Vagina (tissue), 2 donors: ENCODE measurements around the gene SPACA6.

Source experiments
- CTCF ChIP-seq, 3 experiments: fragments of 450-650 bp in 2 of 3; fragments of 200-600 bp in 1 of 3; sonication (generic) in 1 of 3; IDR thresholded peaks; one replicate each; pipeline ENCODE4 v1.5.1; 2017 to 2019; ENCODE audit warnings: antibody characterized with exemption in 3 of 3, mild to moderate bottlenecking in 2 of 3, moderate library complexity in 2 of 3
- POLR2AphosphoS5 ChIP-seq, 2 donors: sonication (generic); formaldehyde crosslinking; IDR thresholded peaks; one replicate each; pipeline ENCODE4 v1.9.0; 2017; ENCODE audit warnings: antibody characterized with exemption in 2 of 2, mild to moderate bottlenecking in 2 of 2, low read depth in 1 of 2; ENCODE audit not compliant: insufficient read depth in 1 of 2

GRCh38 chr19:51664997-51665396, 28.1 kb upstream of the SPACA6 start:
- no peak for TF ChIP-seq CTCF (IDR thresholded peaks at IDR 0.05)
- no peak for TF ChIP-seq POLR2AphosphoS5 (IDR thresholded peaks at IDR 0.05; ENCODE audit: insufficient read depth in 1 of 2, low read depth in 1 of 2)
